Ammon's horn (tissue), 1 donor: ENCODE measurements around the gene CETP.
"Not testable (repeated sequence)": the region's sequence is repeated elsewhere in the genome, so short reads cannot be mapped to it uniquely, and the experiment has no call there.

Experiments used
- DNase-seq: peaks from one replicate; pipeline ENCODE4 v3.0.0-alpha.2; 2016; ENCODE audit warnings: low spot score

The CETP gene

GRCh38 chr16:56997931-56998330 lies 36.2 kb downstream of the CETP start:
- no peak for DNase-seq

GRCh38 chr16:56998352-56998751 lies 36.6 kb downstream of the CETP start:
- no peak for DNase-seq

- DNase-seq: no peak
Measured at GRCh38 chr16:56998861-56999260, 37.1 kb downstream of the CETP start.

- DNase-seq: no peak
Measured at GRCh38 chr16:56999409-57000270, 37.9 kb downstream of the CETP start.

- no peak for DNase-seq
Measured at GRCh38 chr16:57000271-57001025, 38.7 kb downstream of the CETP start.

GRCh38 chr16:57001026-57001679 lies 39.4 kb downstream of the CETP start:
- DNase-seq: no peak

GRCh38 chr16:57003439-57004386 lies 42.0 kb downstream of the CETP start:
- no peak for DNase-seq

- DNase-seq: no peak
Measured at GRCh38 chr16:57004387-57005250, 42.9 kb downstream of the CETP start.

- DNase-seq: not testable (repeated sequence)
Measured at GRCh38 chr16:57005597-57005996, 43.8 kb downstream of the CETP start.

GRCh38 chr16:57007050-57007449 lies 45.3 kb downstream of the CETP start:
- no peak for DNase-seq

- no peak for DNase-seq
Measured at GRCh38 chr16:57007530-57007929, 45.8 kb downstream of the CETP start.

- DNase-seq: no peak
Measured at GRCh38 chr16:57008440-57008839, 46.7 kb downstream of the CETP start.

GRCh38 chr16:57009643-57010170 lies 48.0 kb downstream of the CETP start:
- no peak for DNase-seq

GRCh38 chr16:57012353-57012752 lies 50.6 kb downstream of the CETP start:
- DNase-seq: no peak

- no peak for DNase-seq
Measured at GRCh38 chr16:57013229-57013628, 51.5 kb downstream of the CETP start.

- DNase-seq: no peak
Measured at GRCh38 chr16:57013902-57014301, 52.2 kb downstream of the CETP start.

- no peak for DNase-seq
Measured at GRCh38 chr16:57016301-57016700, 54.6 kb downstream of the CETP start.

GRCh38 chr16:57016831-57017230 lies 55.1 kb downstream of the CETP start:
- no peak for DNase-seq

- no peak for DNase-seq
Measured at GRCh38 chr16:57017251-57017650, 55.5 kb downstream of the CETP start.

- DNase-seq: no peak
Measured at GRCh38 chr16:57019746-57020145, 58.0 kb downstream of the CETP start.
